Measurements from ENCODE around the gene SERPING1.

The SERPING1 gene

GRCh38 chr11:57566905-57567514, 30.5 kb upstream of the SERPING1 start:
- Histone ChIP-seq H3K27ac (ENCODE audit: low read depth, low read length, severe bottlenecking) (no peak overlapping the region), H3K4me3 (ENCODE audit: extremely low read depth, insufficient read depth, low read length, poor library complexity, severe bottlenecking) (peak overlapping the region; percentile 69), H3K36me3 (ENCODE audit: control insufficient read depth, insufficient read depth, low read length) (no peaks in the 10 kb centered on the region), H3K4me1 (ENCODE audit: control insufficient read depth, insufficient read depth, low read length, poor library complexity, severe bottlenecking) (peaks cover 7% of the 10 kb centered on the region), H3K9me3 (ENCODE audit: control insufficient read depth, low read length) (no peaks in the 10 kb centered on the region)
- 23 to 37% methylated on average over 7 to 11 of the region's 15 CpGs for WGBS, 2 experiments (ENCODE audit: insufficient coverage in 2 of 2)

GRCh38 chr11:57567515-57568329, 29.8 kb upstream of the SERPING1 start, which contains the start of gene UBE2L6:
Gene UBE2L6 (minus strand): TSS chr11:57567672. CDS start chr11:57567611, 61 bp downstream.
- Histone ChIP-seq H3K9me3 (ENCODE audit: control insufficient read depth, low read length) (no peaks in the 10 kb centered on the region), H3K36me3 (ENCODE audit: control insufficient read depth, insufficient read depth, low read length) (no peaks in the 10 kb centered on the region), H3K4me3 (ENCODE audit: extremely low read depth, insufficient read depth, low read length, poor library complexity, severe bottlenecking) (peak within 1 kb of the TSS; percentile 69), H3K27ac (ENCODE audit: low read depth, low read length, severe bottlenecking) (peak within 1 kb of the TSS; percentile 79), H3K4me1 (ENCODE audit: control insufficient read depth, insufficient read depth, low read length, poor library complexity, severe bottlenecking) (peaks cover 7% of the 10 kb centered on the region)
- WGBS, 2 experiments (ENCODE audit: insufficient coverage in 2 of 2), result 0 to 1% methylated on average over 62 to 75 of the region's 92 CpGs

DNA sequence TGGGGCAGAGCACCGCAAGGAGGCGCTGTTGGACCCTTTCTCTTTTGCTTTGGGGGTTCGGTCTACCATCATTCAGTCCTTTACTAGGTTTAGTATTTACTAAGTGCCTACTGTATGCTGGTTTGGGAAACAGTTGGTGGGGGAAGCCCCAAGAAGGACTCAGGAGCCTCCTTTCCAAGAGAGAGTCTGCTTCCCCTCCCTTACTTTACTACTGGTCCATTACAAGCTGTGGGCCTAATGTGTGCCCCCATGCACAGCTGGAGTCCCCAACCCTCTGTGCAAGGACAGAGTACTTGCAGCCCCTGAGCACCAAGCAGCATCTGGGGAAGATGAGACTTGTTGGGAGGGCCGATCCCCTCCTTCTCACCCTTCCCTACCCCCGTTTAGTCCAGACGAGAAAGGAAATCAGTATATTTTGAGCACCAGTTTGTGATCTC, 29.1 kb upstream of the SERPING1 start:
- 75 to 79% methylated on average over 3 to 4 of the region's 6 CpGs for WGBS, 2 experiments (ENCODE audit: insufficient coverage in 2 of 2)
- Histone ChIP-seq H3K4me1 (ENCODE audit: control insufficient read depth, insufficient read depth, low read length, poor library complexity, severe bottlenecking) (peaks cover 7% of the 10 kb centered on the region), H3K4me3 (ENCODE audit: extremely low read depth, insufficient read depth, low read length, poor library complexity, severe bottlenecking) (peak overlapping the region; percentile 69), H3K36me3 (ENCODE audit: control insufficient read depth, insufficient read depth, low read length) (no peaks in the 10 kb centered on the region), H3K27ac (ENCODE audit: low read depth, low read length, severe bottlenecking) (peak overlapping the region; percentile 79), H3K9me3 (ENCODE audit: control insufficient read depth, low read length) (no peaks in the 10 kb centered on the region)

GRCh38 chr11:57571606-57572005, 25.9 kb upstream of the SERPING1 start:
- H3K36me3 ChIP-seq (ENCODE audit: control insufficient read depth, insufficient read depth, low read length), result no peaks in the 10 kb centered on the region
- 100% methylated on average over 1 of the region's 2 CpGs for WGBS, 2 experiments (ENCODE audit: insufficient coverage in 2 of 2)
- no peak overlapping the region for H3K27ac ChIP-seq (ENCODE audit: low read depth, low read length, severe bottlenecking)
- H3K4me1 ChIP-seq (ENCODE audit: control insufficient read depth, insufficient read depth, low read length, poor library complexity, severe bottlenecking), result peaks cover 2% of the 10 kb centered on the region
- no peak overlapping the region for H3K4me3 ChIP-seq (ENCODE audit: extremely low read depth, insufficient read depth, low read length, poor library complexity, severe bottlenecking)
- H3K9me3 ChIP-seq (ENCODE audit: control insufficient read depth, low read length), result no peaks in the 10 kb centered on the region

GRCh38 chr11:57574061-57574460, 23.4 kb upstream of the SERPING1 start:
- Histone ChIP-seq H3K27ac (ENCODE audit: low read depth, low read length, severe bottlenecking) (no peak overlapping the region), H3K4me1 (ENCODE audit: control insufficient read depth, insufficient read depth, low read length, poor library complexity, severe bottlenecking) (peaks cover 2% of the 10 kb centered on the region), H3K4me3 (ENCODE audit: extremely low read depth, insufficient read depth, low read length, poor library complexity, severe bottlenecking) (no peak overlapping the region), H3K9me3 (ENCODE audit: control insufficient read depth, low read length) (no peaks in the 10 kb centered on the region), H3K36me3 (ENCODE audit: control insufficient read depth, insufficient read depth, low read length) (no peaks in the 10 kb centered on the region)
- WGBS, 2 experiments (ENCODE audit: insufficient coverage in 2 of 2), result 72 to 84% methylated on average over 3 to 4 of the region's 4 CpGs

GRCh38 chr11:57584341-57584740, 13.1 kb upstream of the SERPING1 start:
- 81 to 83% methylated on average over 6 to 7 of the region's 9 CpGs for WGBS, 2 experiments (ENCODE audit: insufficient coverage in 2 of 2)
- Histone ChIP-seq H3K27ac (ENCODE audit: low read depth, low read length, severe bottlenecking) (no peak overlapping the region), H3K9me3 (ENCODE audit: control insufficient read depth, low read length) (peaks cover 7% of the 10 kb centered on the region)

DNA sequence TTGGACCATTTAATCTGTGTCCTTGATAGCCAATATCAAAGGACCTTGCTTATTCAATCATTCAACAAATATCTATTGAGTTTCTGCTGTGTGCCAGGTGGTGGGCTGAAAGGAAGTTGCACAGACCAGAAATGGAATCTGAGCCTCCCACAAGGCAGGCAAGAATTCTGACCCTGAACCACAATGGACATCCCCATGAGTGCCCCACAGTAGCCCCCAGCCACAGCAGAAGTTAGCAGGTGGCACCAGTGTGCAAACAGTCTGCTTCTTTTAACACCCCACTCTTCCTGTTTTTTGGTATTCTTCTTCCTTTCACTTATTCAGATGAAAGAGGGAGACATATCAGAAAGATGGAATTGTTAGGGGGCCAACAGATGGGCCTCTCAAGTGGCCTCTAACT, 12.2 kb upstream of the SERPING1 start:
- Histone ChIP-seq H3K36me3 (ENCODE audit: control insufficient read depth, insufficient read depth, low read length) (no peaks in the 10 kb centered on the region), H3K4me3 (ENCODE audit: extremely low read depth, insufficient read depth, low read length, poor library complexity, severe bottlenecking) (no peak overlapping the region), H3K27ac (ENCODE audit: low read depth, low read length, severe bottlenecking) (no peak overlapping the region), H3K4me1 (ENCODE audit: control insufficient read depth, insufficient read depth, low read length, poor library complexity, severe bottlenecking) (no peaks in the 10 kb centered on the region), H3K9me3 (ENCODE audit: control insufficient read depth, low read length) (peaks cover 7% of the 10 kb centered on the region)

More at GRCh38 chr11:57584341-57584740, 13.1 kb upstream of the SERPING1 start:
- Histone ChIP-seq H3K36me3 (ENCODE audit: control insufficient read depth, insufficient read depth, low read length) (no peaks in the 10 kb centered on the region), H3K4me1 (ENCODE audit: control insufficient read depth, insufficient read depth, low read length, poor library complexity, severe bottlenecking) (no peaks in the 10 kb centered on the region), H3K4me3 (ENCODE audit: extremely low read depth, insufficient read depth, low read length, poor library complexity, severe bottlenecking) (no peak overlapping the region)

DNA sequence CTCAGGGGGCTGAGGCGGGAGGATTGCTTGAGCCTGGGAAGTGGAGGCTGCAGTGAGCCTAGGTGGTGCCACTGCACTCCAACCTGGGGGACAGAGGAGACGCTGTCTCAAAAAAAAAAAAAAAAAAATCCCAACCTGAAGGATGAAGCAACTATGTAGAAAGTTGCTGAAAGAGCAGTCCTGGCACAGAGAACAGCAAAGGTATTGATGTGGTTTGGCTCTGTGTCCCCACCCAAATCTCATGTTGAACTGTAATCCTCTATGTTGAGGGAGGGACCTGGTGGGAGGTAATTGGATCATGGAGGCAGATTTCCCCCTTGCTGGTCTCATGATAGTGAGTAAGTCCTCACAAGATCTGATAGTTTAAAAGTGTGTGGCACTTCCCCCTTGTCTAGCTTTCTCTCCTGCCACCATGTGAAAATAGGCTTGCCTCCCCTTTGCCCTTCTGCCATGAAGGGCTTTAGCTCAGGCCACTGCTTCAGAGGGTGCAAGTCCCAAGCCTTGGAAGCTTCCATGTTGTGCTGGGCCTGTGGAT, 10.7 kb upstream of the SERPING1 start:
- H3K4me1 ChIP-seq (ENCODE audit: control insufficient read depth, insufficient read depth, low read length, poor library complexity, severe bottlenecking), result no peaks in the 10 kb centered on the region
- H3K9me3 ChIP-seq (ENCODE audit: control insufficient read depth, low read length), result peaks cover 7% of the 10 kb centered on the region
- WGBS, 2 experiments (ENCODE audit: insufficient coverage in 2 of 2), result 100% methylated on average over 1 of the region's 2 CpGs
- H3K4me3 ChIP-seq (ENCODE audit: extremely low read depth, insufficient read depth, low read length, poor library complexity, severe bottlenecking), result no peak overlapping the region
- H3K27ac ChIP-seq (ENCODE audit: low read depth, low read length, severe bottlenecking), result no peak overlapping the region
- H3K36me3 ChIP-seq (ENCODE audit: control insufficient read depth, insufficient read depth, low read length), result no peaks in the 10 kb centered on the region

DNA sequence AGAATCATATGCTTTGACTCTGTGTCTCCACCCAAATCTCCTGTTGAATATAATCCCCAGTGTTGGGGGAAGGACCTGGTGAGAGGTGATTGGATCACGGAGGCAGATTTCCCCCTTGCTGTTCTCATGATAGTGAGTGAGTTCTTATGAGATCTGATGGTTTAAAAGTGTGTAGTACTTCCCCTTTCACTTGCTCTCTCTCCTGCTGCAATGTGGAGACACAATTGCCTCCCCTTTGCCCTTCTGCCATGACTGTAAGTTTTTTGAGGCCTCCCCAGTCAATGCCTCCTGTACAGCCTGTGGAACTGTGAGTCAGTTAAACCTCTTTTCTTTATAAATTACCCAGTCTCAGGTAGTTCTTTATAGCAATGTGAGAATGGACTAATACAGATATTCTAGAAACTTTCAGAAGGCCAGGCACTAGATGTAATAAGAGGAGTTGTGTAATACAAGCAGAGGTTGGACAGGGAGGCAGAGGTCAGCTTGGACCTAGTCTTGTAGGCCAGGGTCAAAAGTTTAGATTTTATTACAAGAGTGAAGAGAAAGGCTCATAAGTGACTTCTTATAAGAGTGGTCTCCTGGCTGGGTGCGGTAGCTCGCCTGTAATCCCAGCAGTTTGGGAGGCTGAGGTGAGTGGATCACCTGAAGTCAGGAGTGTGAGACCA, 9.3 kb upstream of the SERPING1 start:
- Histone ChIP-seq H3K9me3 (ENCODE audit: control insufficient read depth, low read length) (peaks cover 7% of the 10 kb centered on the region), H3K27ac (ENCODE audit: low read depth, low read length, severe bottlenecking) (no peak overlapping the region), H3K36me3 (ENCODE audit: control insufficient read depth, insufficient read depth, low read length) (no peaks in the 10 kb centered on the region), H3K4me3 (ENCODE audit: extremely low read depth, insufficient read depth, low read length, poor library complexity, severe bottlenecking) (no peak overlapping the region), H3K4me1 (ENCODE audit: control insufficient read depth, insufficient read depth, low read length, poor library complexity, severe bottlenecking) (no peaks in the 10 kb centered on the region)
- WGBS, 2 experiments (ENCODE audit: insufficient coverage in 2 of 2), result 94 to 100% methylated on average over 2 of the region's 3 CpGs

DNA sequence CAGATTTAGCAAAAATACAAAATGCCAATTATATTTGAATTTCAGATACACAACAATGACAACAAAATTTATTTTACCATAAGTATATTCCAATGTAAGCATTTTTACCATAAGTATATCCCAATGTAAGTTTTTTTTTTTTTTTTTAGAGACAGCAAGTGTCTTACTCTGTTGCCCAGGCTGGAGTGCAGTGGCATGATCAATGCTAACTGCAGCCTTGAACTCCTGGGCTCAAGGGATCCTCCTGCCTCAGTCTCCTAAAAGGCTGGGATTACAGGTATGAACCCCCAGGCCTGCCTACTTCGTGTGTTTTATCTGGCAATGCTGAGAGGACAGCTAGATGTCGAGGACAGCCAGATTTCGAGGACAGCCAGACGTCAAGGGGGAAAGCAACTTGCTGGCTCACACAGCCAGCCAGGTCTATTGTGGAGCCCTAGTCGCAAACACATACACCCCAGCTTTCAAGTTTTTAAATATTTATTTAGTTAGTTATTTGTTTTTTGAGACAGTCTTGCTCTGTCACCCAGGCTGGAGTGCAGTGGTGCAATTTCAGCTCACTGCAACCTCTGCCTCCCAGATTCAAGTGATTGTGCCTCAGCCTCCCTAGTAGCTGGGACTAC, 1.1 kb upstream of the SERPING1 start:
- WGBS, 2 experiments (ENCODE audit: insufficient coverage in 2 of 2), result 74 to 88% methylated on average over 3 to 4 of the region's 5 CpGs
- Histone ChIP-seq H3K27ac (ENCODE audit: low read depth, low read length, severe bottlenecking) (peak overlapping the region; percentile 92), H3K4me3 (ENCODE audit: extremely low read depth, insufficient read depth, low read length, poor library complexity, severe bottlenecking) (no peak overlapping the region), H3K4me1 (ENCODE audit: control insufficient read depth, insufficient read depth, low read length, poor library complexity, severe bottlenecking) (peaks cover 17% of the 10 kb centered on the region), H3K36me3 (ENCODE audit: control insufficient read depth, insufficient read depth, low read length) (peaks cover 11% of the 10 kb centered on the region), H3K9me3 (ENCODE audit: control insufficient read depth, low read length) (no peaks in the 10 kb centered on the region)

Measured in mesodermal cell (in vitro differentiated cells).